ES-I3 (cell line): ENCODE data around the gene KLRF1.
"Not testable (repeated sequence)": the region's sequence is repeated elsewhere in the genome, so short reads cannot be mapped to it uniquely, and the experiment has no call there.

Experiments
- H3K36me3 ChIP-seq: 2 replicates; pipeline ENCODE4 v1.6.1; 2013; ENCODE audit warnings: mild to moderate bottlenecking, low read length, control low read depth, moderate library complexity; ENCODE audit not compliant: insufficient read depth
- H3K4me1 ChIP-seq: 2 replicates; pipeline ENCODE4 v1.6.1; 2013; ENCODE audit warnings: mild to moderate bottlenecking, control low read depth, low read length; ENCODE audit not compliant: insufficient read depth
- H3K9ac ChIP-seq: 2 replicates; pipeline ENCODE4 v1.6.1; 2013; ENCODE audit warnings: low read depth, mild to moderate bottlenecking, low read length, moderate library complexity
- H3K9me3 ChIP-seq: 2 replicates; pipeline ENCODE4 v1.6.1; 2013; ENCODE audit warnings: mild to moderate bottlenecking, low read length, moderate library complexity; ENCODE audit not compliant: control insufficient read depth, insufficient read depth

KLRF1 gene

GRCh38 chr12:9870286-9870866 is 43.1 kb downstream of the KLRF1 start:
- H3K9ac ChIP-seq, result no peak overlapping the region

DNA sequence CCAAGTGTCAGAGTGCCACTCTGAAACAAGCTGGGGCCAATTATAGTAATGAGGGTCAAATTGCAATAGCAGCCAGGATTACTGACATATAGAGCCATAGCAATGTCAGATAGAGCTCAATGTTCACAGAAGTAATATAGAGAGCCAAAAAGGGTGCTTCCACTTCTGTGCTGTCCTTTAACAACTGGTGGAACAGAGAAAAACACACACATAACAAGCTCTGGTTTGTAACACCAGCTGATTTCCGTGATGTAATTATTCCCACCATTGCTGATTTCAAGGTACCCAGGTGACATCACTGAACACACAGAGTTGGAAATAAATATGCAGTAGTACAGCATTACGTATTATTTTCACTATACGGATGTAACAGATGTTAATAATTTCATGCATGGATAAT is 44.9 kb downstream of the KLRF1 start:
- Histone ChIP-seq H3K36me3 (no peaks in the 10 kb centered on the region), H3K9me3 (no peaks in the 10 kb centered on the region), H3K9ac (no peak overlapping the region), H3K4me1 (peaks cover 11% of the 10 kb centered on the region)

More at GRCh38 chr12:9870286-9870866, 43.1 kb downstream of the KLRF1 start:
- Histone ChIP-seq H3K36me3 (no peaks in the 10 kb centered on the region), H3K4me1 (peaks cover 11% of the 10 kb centered on the region), H3K9me3 (no peaks in the 10 kb centered on the region)

DNA sequence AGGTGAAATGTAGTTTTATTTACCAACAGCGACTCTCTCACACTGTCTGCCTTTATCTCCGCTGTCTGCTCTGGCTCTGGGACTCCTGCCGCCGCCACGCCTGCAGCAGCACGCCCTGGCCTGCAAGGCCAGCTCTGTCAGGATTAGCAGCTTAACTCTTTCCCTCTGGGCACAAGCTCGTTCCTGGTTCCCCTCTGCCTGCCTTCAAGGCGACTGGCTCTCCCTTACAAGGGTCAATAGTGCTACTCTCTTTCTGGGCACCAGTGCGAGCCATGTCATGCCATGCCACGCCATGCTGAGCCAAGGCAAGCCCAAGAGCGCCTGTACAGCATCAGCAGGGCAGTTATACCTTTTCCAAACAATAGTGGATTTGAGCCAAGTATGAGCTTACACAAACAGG is 45.5 kb downstream of the KLRF1 start:
- no peak overlapping the region for H3K9ac ChIP-seq
- H3K4me1 ChIP-seq, result peaks cover 11% of the 10 kb centered on the region
- H3K9me3 ChIP-seq, result no peaks in the 10 kb centered on the region
- H3K36me3 ChIP-seq, result no peaks in the 10 kb centered on the region

GRCh38 chr12:9876120-9876519 is 48.8 kb downstream of the KLRF1 start:
- H3K9ac ChIP-seq, H3K9me3 ChIP-seq, H3K4me1 ChIP-seq, H3K36me3 ChIP-seq: not testable (repeated sequence)

DNA sequence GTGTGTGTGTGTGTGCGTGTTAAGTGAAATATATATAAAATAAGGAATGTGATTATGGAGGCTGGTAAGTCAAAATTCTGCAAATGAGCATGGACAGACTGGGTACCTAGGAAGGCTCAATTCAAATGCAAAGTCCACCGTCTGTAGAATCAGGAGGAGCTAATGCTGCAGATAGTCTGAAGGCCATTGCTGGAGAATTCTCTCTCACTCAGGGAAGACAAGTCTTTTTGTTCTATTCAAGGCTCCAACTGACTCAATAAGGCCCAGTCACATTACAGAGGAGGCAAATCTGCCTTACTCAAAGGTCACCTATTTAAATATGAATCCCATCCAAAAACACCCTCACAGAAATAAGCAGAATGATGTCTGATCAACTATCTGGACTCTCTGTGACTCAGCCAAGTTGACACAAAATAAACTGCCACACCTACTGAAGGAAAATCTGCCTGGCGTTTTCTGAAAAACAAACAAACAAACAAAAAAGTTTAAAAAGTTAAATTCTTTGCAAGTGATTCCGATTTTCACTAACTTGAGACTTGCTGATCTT is 53.3 kb downstream of the KLRF1 start:
- Histone ChIP-seq H3K9me3 (no peaks in the 10 kb centered on the region), H3K4me1 (peaks cover 5% of the 10 kb centered on the region; the same call in 1 of the 2 replicates), H3K9ac (no peak overlapping the region), H3K36me3 (no peaks in the 10 kb centered on the region)

DNA sequence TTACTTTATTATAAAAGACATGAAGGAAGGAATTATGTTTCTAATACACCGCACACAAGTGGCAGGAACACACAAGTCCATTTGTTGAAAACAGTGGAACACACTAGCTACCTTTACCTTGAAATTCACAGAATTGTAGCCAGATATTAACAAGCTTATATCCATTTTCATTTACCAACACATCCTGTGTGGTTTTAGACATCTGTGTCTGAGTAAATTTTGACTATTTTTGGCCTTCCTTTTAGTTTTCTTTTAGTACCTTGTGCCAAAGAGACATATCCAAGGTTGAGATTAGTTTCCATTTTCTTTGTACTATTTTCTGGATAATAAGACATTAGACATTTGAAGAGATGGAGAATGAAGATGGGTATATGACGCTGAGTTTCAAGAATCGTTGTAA is 54.0 kb downstream of the KLRF1 start, which contains the start of gene KLRF2:
Gene KLRF2, plus strand, starts transcription at position 244 of the 400 bp plus-strand sequence. Its CDS starts 107 bp downstream, at position 351.
- Histone ChIP-seq H3K9me3 (no peaks in the 10 kb centered on the region), H3K36me3 (no peaks in the 10 kb centered on the region), H3K9ac (no peak within 1 kb of the TSS), H3K4me1 (peaks cover 5% of the 10 kb centered on the region; the same call in 1 of the 2 replicates)

GRCh38 chr12:9881988-9882387 is 54.7 kb downstream of the KLRF1 start:
- Histone ChIP-seq H3K36me3 (no peaks in the 10 kb centered on the region), H3K9ac (no peak overlapping the region), H3K9me3 (no peaks in the 10 kb centered on the region), H3K4me1 (peaks cover 5% of the 10 kb centered on the region; the same call in 1 of the 2 replicates)

GRCh38 chr12:9883175-9883574 is 55.9 kb downstream of the KLRF1 start:
- Histone ChIP-seq H3K36me3 (no peaks in the 10 kb centered on the region), H3K9me3 (no peaks in the 10 kb centered on the region), H3K4me1 (peaks cover 5% of the 10 kb centered on the region; the same call in 1 of the 2 replicates), H3K9ac (no peak overlapping the region)

DNA sequence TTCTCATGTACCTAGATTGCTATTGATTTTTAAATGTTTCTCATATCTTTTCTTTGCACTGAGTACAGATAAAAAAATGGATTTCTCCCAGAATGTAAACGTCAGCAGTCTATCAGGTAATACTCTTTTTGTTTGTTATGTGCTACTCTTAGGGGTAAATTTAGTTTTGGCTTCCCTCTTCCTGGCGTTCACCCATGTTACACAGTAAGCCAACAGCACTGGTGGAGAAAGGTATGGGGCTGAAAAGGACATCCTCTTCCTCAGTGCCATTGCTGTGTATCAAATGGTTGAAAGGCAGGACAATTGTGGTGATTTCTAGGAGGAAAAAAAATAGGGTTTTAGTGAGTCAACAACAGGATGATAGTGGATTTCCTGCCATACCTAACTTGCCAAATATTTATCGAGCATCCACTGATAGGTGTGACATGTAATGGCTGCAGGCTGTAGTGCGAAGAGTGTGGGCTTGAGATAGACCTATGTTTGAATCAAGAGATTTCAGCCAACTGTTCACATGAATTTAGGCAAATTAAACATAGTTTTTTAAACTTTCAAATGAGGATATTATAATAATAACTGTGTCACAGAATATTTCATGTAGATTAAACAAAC is 61.5 kb downstream of the KLRF1 start:
- H3K9me3 ChIP-seq, result no peaks in the 10 kb centered on the region
- no peaks in the 10 kb centered on the region for H3K36me3 ChIP-seq
- H3K4me1 ChIP-seq, result no peaks in the 10 kb centered on the region
- no peak overlapping the region for H3K9ac ChIP-seq
